Coronary artery (tissue), 2 donors: ENCODE data around the gene JAG2.
A peak's percentile ranks its signal among the peaks of the same experiment; 100 is the strongest.

ENCODE experiments used
- DNase-seq: peaks from one replicate; pipeline ENCODE4 v3.0.0-alpha.2; 2017; ENCODE audit warnings: low spot score
- H3K27ac ChIP-seq, 2 donors: fragments of 200-600 bp; sonication (generic); one replicate each; pipeline ENCODE4 v1.5.1; 2016 to 2019
- H3K4me3 ChIP-seq: fragments of 200-600 bp; sonication (generic); 2 replicates; pipeline ENCODE4 v1.5.1; 2016; ENCODE audit warnings: mild to moderate bottlenecking, moderate library complexity
- CTCF ChIP-seq: fragments of 200-600 bp; sonication (generic); IDR thresholded peaks from one replicate; pipeline ENCODE4 v1.5.1; 2019; ENCODE audit warnings: antibody characterized with exemption

Gene JAG2

GRCh38 chr14:105204206-105204930, 35.8 kb upstream of the JAG2 start:
- DNase-seq, result no peak
- peak overlapping the region in 1 of 2 donors; percentile 10 for H3K27ac ChIP-seq
- no peak for TF ChIP-seq CTCF

GRCh38 chr14:105203701-105204100, 35.1 kb upstream of the JAG2 start:
- no peak for DNase-seq
- no peak overlapping the region for H3K27ac ChIP-seq
- H3K4me3 ChIP-seq, result no peak overlapping the region
- TF ChIP-seq CTCF, result no peak

More at GRCh38 chr14:105204206-105204930, 35.8 kb upstream of the JAG2 start:
- no peak overlapping the region for H3K4me3 ChIP-seq

- TF ChIP-seq CTCF, result peak; percentile 92
- no peak overlapping the region for H3K27ac ChIP-seq
- DNase-seq, result no peak
- H3K4me3 ChIP-seq, result no peak overlapping the region
These were observed 34.5 kb upstream of the JAG2 start for GRCh38 chr14:105203057-105203531.

GRCh38 chr14:105201925-105202513, 33.4 kb upstream of the JAG2 start:
- no peak overlapping the region for H3K4me3 ChIP-seq
- H3K27ac ChIP-seq, result peak overlapping the region in 1 of 2 donors; percentile 32
- no peak for DNase-seq
- no peak for TF ChIP-seq CTCF

- no peak for TF ChIP-seq CTCF
- H3K27ac ChIP-seq, result peak overlapping the region in 1 of 2 donors; percentile 32
- no peak overlapping the region for H3K4me3 ChIP-seq
- DNase-seq, result no peak
These were observed 32.8 kb upstream of the JAG2 start for GRCh38 chr14:105201156-105201924.

- DNase-seq, result no peak
These were observed 32.1 kb upstream of the JAG2 start for GRCh38 chr14:105200641-105201040.

More at GRCh38 chr14:105200641-105201040, 32.1 kb upstream of the JAG2 start:
- Histone ChIP-seq H3K4me3 (no peak overlapping the region), H3K27ac (no peak overlapping the region)
- no peak for TF ChIP-seq CTCF
